SU-DHL-6 (cell line): ENCODE measurements around the gene TAS2R43.

Experiments
- H2AFZ ChIP-seq: fragments of 200-600 bp; sonication (generic); 2 replicates; pipeline ENCODE4 v1.6.1; 2014; ENCODE audit warnings: low read depth, mild to moderate bottlenecking, moderate library complexity, mixed read lengths, antibody characterized with exemption, low read length; ENCODE audit not compliant: severe bottlenecking
- H3F3A ChIP-seq: fragments of 200-600 bp; shearing (Covaris generic); 2 replicates; pipeline ENCODE4 v1.6.0; 2016; ENCODE audit warnings: antibody characterized with exemption, mild to moderate bottlenecking; ENCODE audit not compliant: insufficient read depth
- H3K27ac ChIP-seq: fragments of 200-600 bp; sonication (generic); 2 replicates; pipeline ENCODE4 v1.5.1; 2016; ENCODE audit warnings: low read depth, mild to moderate bottlenecking, low read length, moderate library complexity, mixed read lengths
- H3K27me3 ChIP-seq: fragments of 200-600 bp; sonication (generic), shearing (Covaris generic); 2 replicates; pipeline ENCODE4 v1.6.0; 2014; ENCODE audit warnings: mild to moderate bottlenecking, low read length
- H3K36me3 ChIP-seq: fragments of 200-600 bp; sonication (generic); 2 replicates; pipeline ENCODE4 v1.6.1; 2014; ENCODE audit warnings: mild to moderate bottlenecking, low read length, mixed read lengths
- H3K4me2 ChIP-seq: fragments of 300-600, 200-600 bp; shearing (Covaris generic), sonication (generic); 2 replicates; pipeline ENCODE4 v1.6.0; 2014; ENCODE audit warnings: low read length, low read depth, mild to moderate bottlenecking; ENCODE audit not compliant: poor library complexity, severe bottlenecking
- H3K4me3 ChIP-seq: fragments of 200-600 bp; sonication (generic); 2 replicates; pipeline ENCODE4 v1.5.1; 2014; ENCODE audit warnings: antibody characterized with exemption, low read length, mild to moderate bottlenecking, mixed read lengths; ENCODE audit not compliant: insufficient read depth, poor library complexity, severe bottlenecking
- H3K79me2 ChIP-seq: fragments of 200-600 bp; sonication (generic); 2 replicates; pipeline ENCODE4 v1.6.1; 2014; ENCODE audit warnings: mild to moderate bottlenecking, low read length, moderate library complexity; ENCODE audit not compliant: insufficient read depth
- H3K9ac ChIP-seq: fragments of 200-600 bp; sonication (generic); 2 replicates; pipeline ENCODE4 v1.7.0; 2014; ENCODE audit warnings: mild to moderate bottlenecking, low read length
- H3K9me2 ChIP-seq: fragments of 200-600 bp; sonication (generic); replicated peaks from 2 replicates; pipeline ENCODE4 v1.6.1; 2014; ENCODE audit warnings: low read length; ENCODE audit not compliant: insufficient read depth
- H3K9me3 ChIP-seq: fragments of 200-600 bp; sonication (generic); 2 replicates; pipeline ENCODE4 v1.6.1; 2014; ENCODE audit warnings: low read length, mixed read lengths; ENCODE audit not compliant: insufficient read depth
- H4K20me1 ChIP-seq: fragments of 200-600 bp; sonication (generic); 2 replicates; pipeline ENCODE4 v1.6.1; 2014; ENCODE audit warnings: low read depth, mild to moderate bottlenecking, antibody characterized with exemption, low read length, moderate library complexity, mixed read lengths
- CTCF ChIP-seq: fragments of 200-600 bp; sonication (generic); IDR thresholded peaks from one replicate; pipeline ENCODE4 v1.5.1; 2017; ENCODE audit warnings: antibody characterized with exemption, mild to moderate bottlenecking, low read length, moderate library complexity; ENCODE audit not compliant: insufficient read depth, poor library complexity, severe bottlenecking
- EZH2phosphoT487 ChIP-seq: fragments of 200-600 bp; sonication (generic), shearing (Covaris generic); conservative IDR thresholded peaks from 2 replicates; pipeline ENCODE4 v1.6.1; 2018; ENCODE audit warnings: mild to moderate bottlenecking, antibody characterized with exemption, low read length, moderate library complexity, mixed read lengths

Gene TAS2R43

GRCh38 chr12:11133816-11134215 is 41.7 kb upstream of the TAS2R43 start:
- no peak for TF ChIP-seq CTCF
- TF ChIP-seq EZH2phosphoT487, result no peak
- H3K9me2 ChIP-seq, result no peaks in the 10 kb centered on the region
- H3K27ac ChIP-seq, result no peak overlapping the region
- H3K36me3 ChIP-seq, result no peaks in the 10 kb centered on the region
- no peaks in the 10 kb centered on the region for H3K9me3 ChIP-seq
- no peak overlapping the region for H3K9ac ChIP-seq
- 0 out of 2 replicates have a peak, but pooled peaks cover 5% of the 10 kb centered on the region for H3K79me2 ChIP-seq
- H2AFZ ChIP-seq, result no peak overlapping the region
- no peaks in the 10 kb centered on the region for H3F3A ChIP-seq
- no peaks in the 10 kb centered on the region for H4K20me1 ChIP-seq
- H3K27me3 ChIP-seq, result no peaks in the 10 kb centered on the region
- H3K4me3 ChIP-seq, result no peak overlapping the region
- no peak overlapping the region for H3K4me2 ChIP-seq

GRCh38 chr12:11133162-11133561 is 41.0 kb upstream of the TAS2R43 start:
- H3K9me2 ChIP-seq, result no peaks in the 10 kb centered on the region
- no peak overlapping the region for H3K9ac ChIP-seq
- no peaks in the 10 kb centered on the region for H3K27me3 ChIP-seq
- H3F3A ChIP-seq, result no peaks in the 10 kb centered on the region
- no peak overlapping the region for H3K4me2 ChIP-seq
- no peak overlapping the region for H3K4me3 ChIP-seq
- H3K36me3 ChIP-seq, result no peaks in the 10 kb centered on the region
- H3K27ac ChIP-seq, result no peak overlapping the region
- H2AFZ ChIP-seq, result no peak overlapping the region
- H3K9me3 ChIP-seq, result no peaks in the 10 kb centered on the region
- no peak for TF ChIP-seq CTCF
- no peak for TF ChIP-seq EZH2phosphoT487
- no peaks in the 10 kb centered on the region for H4K20me1 ChIP-seq
- H3K79me2 ChIP-seq, result 0 out of 2 replicates have a peak, but pooled peaks cover 5% of the 10 kb centered on the region

- no peak overlapping the region for H2AFZ ChIP-seq
- H3K79me2 ChIP-seq, result peaks cover 5% of the 10 kb centered on the region; the same call in 1 of the 2 replicates
- TF ChIP-seq CTCF (no peak), EZH2phosphoT487 (no peak)
- no peaks in the 10 kb centered on the region for H3K36me3 ChIP-seq
- no peak overlapping the region for H3K27ac ChIP-seq
- no peak overlapping the region for H3K4me2 ChIP-seq
- no peaks in the 10 kb centered on the region for H3K27me3 ChIP-seq
- H3K9me2 ChIP-seq, result no peaks in the 10 kb centered on the region
- H3K9ac ChIP-seq, result no peak overlapping the region
- H3K4me3 ChIP-seq, result no peak overlapping the region
- no peaks in the 10 kb centered on the region for H3K9me3 ChIP-seq
- H3F3A ChIP-seq, result no peaks in the 10 kb centered on the region
- H4K20me1 ChIP-seq, result no peaks in the 10 kb centered on the region
Observed at GRCh38 chr12:11130999-11131398, 38.9 kb upstream of the TAS2R43 start.
